GM23338 (cell line): ENCODE data around the gene TP53BP1. TPM values are rescaled to one million over a fixed set of nuclear protein-coding genes. Genes with fewer than 3 reads are reported as not detected.

Experiments used
- ATAC-seq: fragments of 200-7000 bp; cut with Tn5 transposase; 3 replicates; pipeline ENCODE4 v1.9.1; 2020
- DNase-seq: peaks from one replicate; pipeline ENCODE4 v3.0.0-alpha.2; 2015; ENCODE audit warnings: low spot score
- H2AFZ ChIP-seq: fragments of 200-600 bp; sonication (generic); 2 replicates; pipeline ENCODE4 v1.8.0; 2016; ENCODE audit warnings: antibody characterized with exemption, mild to moderate bottlenecking, moderate library complexity
- H3F3A ChIP-seq: fragments of 200-600 bp; sonication (generic); replicated peaks from 2 replicates; pipeline ENCODE4 v1.8.0; 2017; ENCODE audit warnings: antibody characterized with exemption, mixed run types, low read depth
- H3K27ac ChIP-seq: fragments of 200-600 bp; sonication (generic); 2 replicates; pipeline ENCODE4 v1.6.1; 2016; ENCODE audit warnings: low read depth
- H3K27me3 ChIP-seq: fragments of 200-600 bp; sonication (generic); 2 replicates; pipeline ENCODE4 v1.8.0; 2016; ENCODE audit warnings: mild to moderate bottlenecking, mixed run types, moderate library complexity; ENCODE audit not compliant: insufficient read depth
- H3K36me3 ChIP-seq: fragments of 200-600 bp; sonication (generic); 2 replicates; pipeline ENCODE4 v1.8.0; 2016; ENCODE audit warnings: mild to moderate bottlenecking; ENCODE audit not compliant: insufficient read depth
- H3K4me1 ChIP-seq: fragments of 200-600 bp; sonication (generic); 2 replicates; pipeline ENCODE4 v1.8.0; 2016; ENCODE audit warnings: mild to moderate bottlenecking, moderate library complexity; ENCODE audit not compliant: insufficient read depth
- H3K4me2 ChIP-seq: fragments of 200-600 bp; sonication (generic); 2 replicates; pipeline ENCODE4 v1.7.1; 2017; ENCODE audit warnings: mixed run types
- H3K4me3 ChIP-seq: fragments of 200-600 bp; sonication (generic); 2 replicates; pipeline ENCODE4 v1.6.1; 2016; ENCODE audit warnings: mixed run types
- H3K79me2 ChIP-seq: fragments of 200-600 bp; sonication (generic); replicated peaks from 2 replicates; pipeline ENCODE4 v1.8.0; 2017; ENCODE audit warnings: mild to moderate bottlenecking; ENCODE audit not compliant: insufficient read depth
- H3K9me2 ChIP-seq: fragments of 200-600 bp; sonication (generic); 2 replicates; pipeline ENCODE4 v1.8.0; 2017; ENCODE audit not compliant: insufficient read depth
- H4K20me1 ChIP-seq: fragments of 200-600 bp; sonication (generic); replicated peaks from 2 replicates; pipeline ENCODE4 v1.8.0; 2017; ENCODE audit warnings: mild to moderate bottlenecking; ENCODE audit not compliant: insufficient read depth
- H3K27ac Mint-ChIP-seq: 2 replicates; pipeline ENCODE4 v1.8.0; 2020; ENCODE audit warnings: inconsistent platforms, mild to moderate bottlenecking, moderate library complexity, mixed read lengths
- H3K27me3 Mint-ChIP-seq: 3 replicates; pipeline ENCODE4 v1.8.0; 2022; ENCODE audit warnings: low read depth, mild to moderate bottlenecking, moderate library complexity, mixed read lengths, inconsistent platforms; ENCODE audit not compliant: insufficient read depth, poor library complexity
- H3K36me3 Mint-ChIP-seq: 3 replicates; pipeline ENCODE4 v1.8.0; 2021; ENCODE audit warnings: low read depth, mild to moderate bottlenecking, inconsistent platforms, moderate library complexity, mixed read lengths
- H3K4me1 Mint-ChIP-seq: 3 replicates; pipeline ENCODE4 v1.8.0; 2020; ENCODE audit warnings: mild to moderate bottlenecking, inconsistent platforms, mixed read lengths
- H3K4me3 Mint-ChIP-seq: 3 replicates; pipeline ENCODE4 v1.8.0; 2021; ENCODE audit warnings: moderate library complexity, mild to moderate bottlenecking, inconsistent platforms, mixed read lengths
- H3K9me3 Mint-ChIP-seq: 3 replicates; pipeline ENCODE4 v1.8.0; 2020; ENCODE audit warnings: moderate library complexity, mild to moderate bottlenecking, inconsistent platforms, mixed read lengths
- CREB1 ChIP-seq: fragments of 250-450 bp; sonication (Bioruptor Pico); IDR thresholded peaks from 2 replicates; pipeline ENCODE4 v1.5.0; 2020; ENCODE audit warnings: low read depth, mild to moderate bottlenecking, moderate library complexity
- JUNB ChIP-seq: IDR thresholded peaks from one replicate; pipeline ENCODE4 v1.6.1; 2016; ENCODE audit warnings: antibody characterized with exemption; ENCODE audit not compliant: unreplicated experiment
- NANOG ChIP-seq: IDR thresholded peaks from 2 replicates; pipeline ENCODE4 v1.6.1; 2016; ENCODE audit warnings: antibody characterized with exemption, borderline replicate concordance
- STAT1 ChIP-seq: IDR thresholded peaks from one replicate; pipeline ENCODE4 v1.6.1; 2016; ENCODE audit warnings: antibody characterized with exemption; ENCODE audit not compliant: unreplicated experiment
- ZNF114 ChIP-seq: fragments of 250-450 bp; sonication (Bioruptor Pico); IDR thresholded peaks from 2 replicates; pipeline ENCODE4 v1.5.0; 2020; ENCODE audit warnings: mild to moderate bottlenecking, moderate library complexity
- ZNF331 ChIP-seq: fragments of 250-450 bp; sonication (Bioruptor Pico); IDR thresholded peaks from 2 replicates; pipeline ENCODE4 v1.5.0; 2020; ENCODE audit warnings: low read depth, mild to moderate bottlenecking, moderate library complexity
- polyA plus RNA-seq: library from polyadenylated mRNA; unstranded; fragments of >200 nt; fragmentation: Nextera tagmentation; extraction: Ambion mirVana; gene quantifications from 2 replicates; pipeline ENCODE4 v1.2.1, GENCODE V29; 2016
- total RNA-seq: library from RNA; depleted of rRNA; stranded (reverse); fragments of >200 nt; shearing (Covaris generic); gene quantifications from 2 replicates; pipeline ENCODE4 v1.2.3, GENCODE V29; 2014
- TF ChIP-seq, protein P1 (sequence below): IDR thresholded peaks from 2 replicates; pipeline ENCODE4 v1.6.1; 2016; ENCODE audit warnings: antibody characterized with exemption
- TF ChIP-seq, protein P2 (sequence below): IDR thresholded peaks from one replicate; pipeline ENCODE4 v1.6.1; 2018; ENCODE audit warnings: antibody characterized with exemption; ENCODE audit not compliant: unreplicated experiment
- TF ChIP-seq, protein P3 (sequence below), 2 experiments: fragments of 200-600 bp in 1 of 2; sonication (generic) in 1 of 2; conservative IDR thresholded peaks; 2 replicates each; pipeline versions ENCODE4 v1.5.1 to v1.6.1; 2016 to 2017; ENCODE audit warnings: antibody characterized with exemption in 2 of 2, low read depth in 2 of 2, mild to moderate bottlenecking in 2 of 2, moderate library complexity in 1 of 2
- TF ChIP-seq, protein P4 (sequence below): fragments of 250-450 bp; sonication (Bioruptor Pico); IDR thresholded peaks from 2 replicates; pipeline ENCODE4 v1.5.0; 2020; ENCODE audit warnings: mild to moderate bottlenecking, moderate library complexity

Gene TP53BP1
- total and polyA plus RNA-seq, 2 experiments from 2014 or later, result 17.7 to 81.3 TPM

DNA sequence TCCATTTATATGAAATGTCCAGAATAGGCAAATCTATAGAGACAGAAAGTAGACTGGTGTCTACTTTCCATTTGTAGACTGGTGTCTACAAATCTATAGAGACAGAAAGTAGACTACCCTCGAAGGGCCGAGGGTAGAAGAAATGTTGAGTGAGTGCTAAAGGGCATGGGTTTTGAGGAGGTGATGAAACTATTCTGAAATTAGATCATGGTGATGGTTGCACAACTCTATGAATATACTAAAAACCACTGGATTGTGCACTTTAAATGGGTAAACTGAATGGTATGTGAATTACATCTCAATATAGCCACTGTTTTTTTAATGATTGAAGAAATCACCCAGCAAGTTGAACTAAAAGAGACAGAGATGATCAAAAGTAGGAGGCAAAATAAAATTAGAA lies 27.9 kb downstream of the TP53BP1 start:
- TF ChIP-seq JUNB, result no peak
- no peak for TF ChIP-seq STAT1
- TF ChIP-seq, protein P1, sequence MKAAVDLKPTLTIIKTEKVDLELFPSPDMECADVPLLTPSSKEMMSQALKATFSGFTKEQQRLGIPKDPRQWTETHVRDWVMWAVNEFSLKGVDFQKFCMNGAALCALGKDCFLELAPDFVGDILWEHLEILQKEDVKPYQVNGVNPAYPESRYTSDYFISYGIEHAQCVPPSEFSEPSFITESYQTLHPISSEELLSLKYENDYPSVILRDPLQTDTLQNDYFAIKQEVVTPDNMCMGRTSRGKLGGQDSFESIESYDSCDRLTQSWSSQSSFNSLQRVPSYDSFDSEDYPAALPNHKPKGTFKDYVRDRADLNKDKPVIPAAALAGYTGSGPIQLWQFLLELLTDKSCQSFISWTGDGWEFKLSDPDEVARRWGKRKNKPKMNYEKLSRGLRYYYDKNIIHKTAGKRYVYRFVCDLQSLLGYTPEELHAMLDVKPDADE, result no peak
- no peak for TF ChIP-seq CREB1
- H3K27me3 ChIP-seq, result no peaks in the 10 kb centered on the region
- peaks cover 10% of the 10 kb centered on the region; the same call in 1 of the 2 replicates for H3K79me2 ChIP-seq
- no peaks in the 10 kb centered on the region for H3K9me2 ChIP-seq
- H3K4me1 ChIP-seq, result no peaks in the 10 kb centered on the region
- peaks cover 14% of the 10 kb centered on the region for H4K20me1 ChIP-seq
- Mint-ChIP-seq H3K27ac (no peak overlapping the region), H3K27me3 (no peaks in the 10 kb centered on the region), H3K4me3 (no peak overlapping the region), H3K36me3 (peaks cover 82% of the 10 kb centered on the region), H3K9me3 (no peaks in the 10 kb centered on the region), H3K4me1 (no peaks in the 10 kb centered on the region)
- no peak overlapping the region for H3K4me3 ChIP-seq
- H3K27ac ChIP-seq, result no peak overlapping the region
- H3F3A ChIP-seq, result no peaks in the 10 kb centered on the region
- no peak overlapping the region for H3K4me2 ChIP-seq
- no peak overlapping the region for H2AFZ ChIP-seq
- H3K36me3 ChIP-seq, result peaks cover 45% of the 10 kb centered on the region
- ATAC-seq (no peak), DNase-seq (no peak)

DNA sequence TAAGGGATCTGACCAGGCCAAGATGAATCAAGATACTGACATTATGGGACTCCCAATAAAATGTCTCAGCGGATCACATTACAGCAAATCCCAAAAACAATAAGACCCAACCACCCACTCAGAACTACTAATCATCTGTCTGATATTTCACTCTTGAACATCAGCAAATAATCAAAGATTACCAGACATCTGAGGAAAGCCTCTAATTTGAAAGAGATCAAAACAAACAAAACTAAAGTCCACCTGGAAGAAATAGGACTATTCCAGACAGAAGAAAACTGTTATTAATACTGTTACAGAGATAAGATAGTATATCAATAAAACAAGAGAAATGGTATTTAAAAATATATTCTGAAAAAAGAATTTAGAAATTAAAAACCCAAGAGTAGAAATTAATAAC lies 29.0 kb downstream of the TP53BP1 start:
- H3K27me3 Mint-ChIP-seq, result no peaks in the 10 kb centered on the region
- no peak overlapping the region for H3K4me2 ChIP-seq
- no peak overlapping the region for H3K4me3 ChIP-seq
- H3K9me2 ChIP-seq, result no peaks in the 10 kb centered on the region
- no peaks in the 10 kb centered on the region for H3K4me1 ChIP-seq
- no peaks in the 10 kb centered on the region for H3F3A ChIP-seq
- no peaks in the 10 kb centered on the region for H3K27me3 ChIP-seq
- H3K9me3 Mint-ChIP-seq, result no peaks in the 10 kb centered on the region
- H3K4me3 Mint-ChIP-seq, result no peak overlapping the region
- H3K4me1 Mint-ChIP-seq, result no peaks in the 10 kb centered on the region
- H3K36me3 ChIP-seq, result peaks cover 47% of the 10 kb centered on the region
- no peak overlapping the region for H2AFZ ChIP-seq
- H3K79me2 ChIP-seq, result peaks cover 13% of the 10 kb centered on the region; the same call in 1 of the 2 replicates
- peaks cover 78% of the 10 kb centered on the region for H3K36me3 Mint-ChIP-seq
- no peak overlapping the region for H3K27ac ChIP-seq
- H3K27ac Mint-ChIP-seq, result no peak overlapping the region
- ATAC-seq (no peak), DNase-seq (no peak)
- H4K20me1 ChIP-seq, result peaks cover 18% of the 10 kb centered on the region
- TF ChIP-seq, protein P2, sequence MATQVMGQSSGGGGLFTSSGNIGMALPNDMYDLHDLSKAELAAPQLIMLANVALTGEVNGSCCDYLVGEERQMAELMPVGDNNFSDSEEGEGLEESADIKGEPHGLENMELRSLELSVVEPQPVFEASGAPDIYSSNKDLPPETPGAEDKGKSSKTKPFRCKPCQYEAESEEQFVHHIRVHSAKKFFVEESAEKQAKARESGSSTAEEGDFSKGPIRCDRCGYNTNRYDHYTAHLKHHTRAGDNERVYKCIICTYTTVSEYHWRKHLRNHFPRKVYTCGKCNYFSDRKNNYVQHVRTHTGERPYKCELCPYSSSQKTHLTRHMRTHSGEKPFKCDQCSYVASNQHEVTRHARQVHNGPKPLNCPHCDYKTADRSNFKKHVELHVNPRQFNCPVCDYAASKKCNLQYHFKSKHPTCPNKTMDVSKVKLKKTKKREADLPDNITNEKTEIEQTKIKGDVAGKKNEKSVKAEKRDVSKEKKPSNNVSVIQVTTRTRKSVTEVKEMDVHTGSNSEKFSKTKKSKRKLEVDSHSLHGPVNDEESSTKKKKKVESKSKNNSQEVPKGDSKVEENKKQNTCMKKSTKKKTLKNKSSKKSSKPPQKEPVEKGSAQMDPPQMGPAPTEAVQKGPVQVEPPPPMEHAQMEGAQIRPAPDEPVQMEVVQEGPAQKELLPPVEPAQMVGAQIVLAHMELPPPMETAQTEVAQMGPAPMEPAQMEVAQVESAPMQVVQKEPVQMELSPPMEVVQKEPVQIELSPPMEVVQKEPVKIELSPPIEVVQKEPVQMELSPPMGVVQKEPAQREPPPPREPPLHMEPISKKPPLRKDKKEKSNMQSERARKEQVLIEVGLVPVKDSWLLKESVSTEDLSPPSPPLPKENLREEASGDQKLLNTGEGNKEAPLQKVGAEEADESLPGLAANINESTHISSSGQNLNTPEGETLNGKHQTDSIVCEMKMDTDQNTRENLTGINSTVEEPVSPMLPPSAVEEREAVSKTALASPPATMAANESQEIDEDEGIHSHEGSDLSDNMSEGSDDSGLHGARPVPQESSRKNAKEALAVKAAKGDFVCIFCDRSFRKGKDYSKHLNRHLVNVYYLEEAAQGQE, result no peak
- TF ChIP-seq STAT1 (no peak), JUNB (no peak), NANOG (no peak), ZNF114 (CRISPR knock-in tag) (no peak), ZNF331 (CRISPR knock-in tag) (no peak)
- TF ChIP-seq, protein P3, sequence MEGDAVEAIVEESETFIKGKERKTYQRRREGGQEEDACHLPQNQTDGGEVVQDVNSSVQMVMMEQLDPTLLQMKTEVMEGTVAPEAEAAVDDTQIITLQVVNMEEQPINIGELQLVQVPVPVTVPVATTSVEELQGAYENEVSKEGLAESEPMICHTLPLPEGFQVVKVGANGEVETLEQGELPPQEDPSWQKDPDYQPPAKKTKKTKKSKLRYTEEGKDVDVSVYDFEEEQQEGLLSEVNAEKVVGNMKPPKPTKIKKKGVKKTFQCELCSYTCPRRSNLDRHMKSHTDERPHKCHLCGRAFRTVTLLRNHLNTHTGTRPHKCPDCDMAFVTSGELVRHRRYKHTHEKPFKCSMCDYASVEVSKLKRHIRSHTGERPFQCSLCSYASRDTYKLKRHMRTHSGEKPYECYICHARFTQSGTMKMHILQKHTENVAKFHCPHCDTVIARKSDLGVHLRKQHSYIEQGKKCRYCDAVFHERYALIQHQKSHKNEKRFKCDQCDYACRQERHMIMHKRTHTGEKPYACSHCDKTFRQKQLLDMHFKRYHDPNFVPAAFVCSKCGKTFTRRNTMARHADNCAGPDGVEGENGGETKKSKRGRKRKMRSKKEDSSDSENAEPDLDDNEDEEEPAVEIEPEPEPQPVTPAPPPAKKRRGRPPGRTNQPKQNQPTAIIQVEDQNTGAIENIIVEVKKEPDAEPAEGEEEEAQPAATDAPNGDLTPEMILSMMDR (conservative IDR thresholded peaks at IDR 0.05; ENCODE audit: low read depth in 2 of 2), result no peak
- TF ChIP-seq, protein P4, sequence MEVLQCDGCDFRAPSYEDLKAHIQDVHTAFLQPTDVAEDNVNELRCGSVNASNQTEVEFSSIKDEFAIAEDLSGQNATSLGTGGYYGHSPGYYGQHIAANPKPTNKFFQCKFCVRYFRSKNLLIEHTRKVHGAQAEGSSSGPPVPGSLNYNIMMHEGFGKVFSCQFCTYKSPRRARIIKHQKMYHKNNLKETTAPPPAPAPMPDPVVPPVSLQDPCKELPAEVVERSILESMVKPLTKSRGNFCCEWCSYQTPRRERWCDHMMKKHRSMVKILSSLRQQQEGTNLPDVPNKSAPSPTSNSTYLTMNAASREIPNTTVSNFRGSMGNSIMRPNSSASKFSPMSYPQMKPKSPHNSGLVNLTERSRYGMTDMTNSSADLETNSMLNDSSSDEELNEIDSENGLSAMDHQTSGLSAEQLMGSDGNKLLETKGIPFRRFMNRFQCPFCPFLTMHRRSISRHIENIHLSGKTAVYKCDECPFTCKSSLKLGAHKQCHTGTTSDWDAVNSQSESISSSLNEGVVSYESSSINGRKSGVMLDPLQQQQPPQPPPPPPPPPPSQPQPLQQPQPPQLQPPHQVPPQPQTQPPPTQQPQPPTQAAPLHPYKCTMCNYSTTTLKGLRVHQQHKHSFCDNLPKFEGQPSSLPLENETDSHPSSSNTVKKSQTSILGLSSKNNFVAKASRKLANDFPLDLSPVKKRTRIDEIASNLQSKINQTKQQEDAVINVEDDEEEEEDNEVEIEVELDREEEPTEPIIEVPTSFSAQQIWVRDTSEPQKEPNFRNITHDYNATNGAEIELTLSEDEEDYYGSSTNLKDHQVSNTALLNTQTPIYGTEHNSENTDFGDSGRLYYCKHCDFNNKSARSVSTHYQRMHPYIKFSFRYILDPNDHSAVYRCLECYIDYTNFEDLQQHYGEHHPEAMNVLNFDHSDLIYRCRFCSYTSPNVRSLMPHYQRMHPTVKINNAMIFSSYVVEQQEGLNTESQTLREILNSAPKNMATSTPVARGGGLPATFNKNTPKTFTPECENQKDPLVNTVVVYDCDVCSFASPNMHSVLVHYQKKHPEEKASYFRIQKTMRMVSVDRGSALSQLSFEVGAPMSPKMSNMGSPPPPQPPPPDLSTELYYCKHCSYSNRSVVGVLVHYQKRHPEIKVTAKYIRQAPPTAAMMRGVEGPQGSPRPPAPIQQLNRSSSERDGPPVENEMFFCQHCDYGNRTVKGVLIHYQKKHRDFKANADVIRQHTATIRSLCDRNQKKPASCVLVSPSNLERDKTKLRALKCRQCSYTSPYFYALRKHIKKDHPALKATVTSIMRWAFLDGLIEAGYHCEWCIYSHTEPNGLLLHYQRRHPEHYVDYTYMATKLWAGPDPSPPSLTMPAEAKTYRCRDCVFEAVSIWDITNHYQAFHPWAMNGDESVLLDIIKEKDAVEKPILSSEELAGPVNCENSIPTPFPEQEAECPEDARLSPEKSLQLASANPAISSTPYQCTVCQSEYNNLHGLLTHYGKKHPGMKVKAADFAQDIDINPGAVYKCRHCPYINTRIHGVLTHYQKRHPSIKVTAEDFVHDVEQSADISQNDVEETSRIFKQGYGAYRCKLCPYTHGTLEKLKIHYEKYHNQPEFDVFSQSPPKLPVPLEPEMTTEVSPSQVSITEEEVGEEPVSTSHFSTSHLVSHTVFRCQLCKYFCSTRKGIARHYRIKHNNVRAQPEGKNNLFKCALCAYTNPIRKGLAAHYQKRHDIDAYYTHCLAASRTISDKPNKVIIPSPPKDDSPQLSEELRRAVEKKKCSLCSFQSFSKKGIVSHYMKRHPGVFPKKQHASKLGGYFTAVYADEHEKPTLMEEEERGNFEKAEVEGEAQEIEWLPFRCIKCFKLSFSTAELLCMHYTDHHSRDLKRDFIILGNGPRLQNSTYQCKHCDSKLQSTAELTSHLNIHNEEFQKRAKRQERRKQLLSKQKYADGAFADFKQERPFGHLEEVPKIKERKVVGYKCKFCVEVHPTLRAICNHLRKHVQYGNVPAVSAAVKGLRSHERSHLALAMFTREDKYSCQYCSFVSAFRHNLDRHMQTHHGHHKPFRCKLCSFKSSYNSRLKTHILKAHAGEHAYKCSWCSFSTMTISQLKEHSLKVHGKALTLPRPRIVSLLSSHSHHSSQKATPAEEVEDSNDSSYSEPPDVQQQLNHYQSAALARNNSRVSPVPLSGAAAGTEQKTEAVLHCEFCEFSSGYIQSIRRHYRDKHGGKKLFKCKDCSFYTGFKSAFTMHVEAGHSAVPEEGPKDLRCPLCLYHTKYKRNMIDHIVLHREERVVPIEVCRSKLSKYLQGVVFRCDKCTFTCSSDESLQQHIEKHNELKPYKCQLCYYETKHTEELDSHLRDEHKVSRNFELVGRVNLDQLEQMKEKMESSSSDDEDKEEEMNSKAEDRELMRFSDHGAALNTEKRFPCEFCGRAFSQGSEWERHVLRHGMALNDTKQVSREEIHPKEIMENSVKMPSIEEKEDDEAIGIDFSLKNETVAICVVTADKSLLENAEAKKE (CRISPR knock-in tag), result no peak
